Caco-2 (cell line): ENCODE results near the gene SLC25A5. TPM values are rescaled to one million over a fixed set of nuclear protein-coding genes. Genes with fewer than 3 reads are reported as not detected.
"Not testable (repeated sequence)": the region's sequence is repeated elsewhere in the genome, so short reads cannot be mapped to it uniquely, and the experiment has no call there.

Source experiments
- BruUV-seq: library from RNA; stranded (reverse); fragments of 400-500 nt; replicated peaks from 2 replicates; lab custom pipeline; 2021; lab: Mats Ljungman, UMichigan
- CTCF ChIA-PET: fragments of 300-600 bp; sonication (Branson Sonifier 250); formaldehyde crosslinking; loops from one replicate; lab custom pipeline; 2022; ENCODE audit warnings: antibody characterized with exemption; lab: Charles Lee
- POLR2A ChIA-PET: fragments of 300-600 bp; sonication (Branson Sonifier 250); formaldehyde crosslinking; loops from one replicate; lab custom pipeline; 2022; ENCODE audit warnings: antibody characterized with exemption; lab: Charles Lee
- DNase-seq, 2 experiments: peaks; one replicate each; pipeline versions ENCODE4 v3.0.0 to v3.0.0-alpha.2; 2020 to 2022
- H3K27me3 ChIP-seq: replicated peaks from 2 replicates; pipeline ENCODE4 v1.6.0; 2011; ENCODE audit warnings: low read length; ENCODE audit not compliant: control insufficient read depth, insufficient read depth
- H3K36me3 ChIP-seq: 2 replicates; pipeline ENCODE4 v1.5.1; 2011; ENCODE audit warnings: low read length; ENCODE audit not compliant: control insufficient read depth, insufficient read depth
- H3K4me1 ChIP-seq: fragments of 250-450 bp; sonication (Bioruptor Pico); 2 replicates; pipeline ENCODE4 v1.5.1; 2020; ENCODE audit warnings: mild to moderate bottlenecking
- H3K4me3 ChIP-seq: 2 replicates; pipeline ENCODE4 v1.5.1; 2011; ENCODE audit warnings: low read depth, mild to moderate bottlenecking, control low read depth, low read length
- H3K9me3 ChIP-seq: fragments of 250-450 bp; sonication (Bioruptor Pico); 2 replicates; pipeline ENCODE4 v1.5.1; 2020; ENCODE audit warnings: mild to moderate bottlenecking, moderate library complexity
- H3K27ac Mint-ChIP-seq: one replicate; pipeline ENCODE4 v1.8.0; 2022; ENCODE audit warnings: mixed read lengths; ENCODE audit not compliant: unreplicated experiment
- H3K27me3 Mint-ChIP-seq: one replicate; pipeline ENCODE4 v1.8.0; 2022; ENCODE audit warnings: mixed read lengths; ENCODE audit not compliant: insufficient read depth, unreplicated experiment
- H3K36me3 Mint-ChIP-seq: one replicate; pipeline ENCODE4 v1.8.0; 2022; ENCODE audit warnings: mild to moderate bottlenecking, mixed read lengths; ENCODE audit not compliant: insufficient read depth, unreplicated experiment
- H3K4me1 Mint-ChIP-seq: one replicate; pipeline ENCODE4 v1.8.0; 2022; ENCODE audit warnings: low read depth, mixed read lengths; ENCODE audit not compliant: unreplicated experiment
- H3K4me3 Mint-ChIP-seq: one replicate; pipeline ENCODE4 v1.8.0; 2022; ENCODE audit warnings: mild to moderate bottlenecking, moderate library complexity, mixed read lengths; ENCODE audit not compliant: unreplicated experiment
- H3K9me3 Mint-ChIP-seq: one replicate; pipeline ENCODE4 v1.8.0; 2022; ENCODE audit warnings: mixed read lengths; ENCODE audit not compliant: unreplicated experiment
- CTCF ChIP-seq, 2 experiments: fragments of 200-600 bp in 1 of 2; IDR thresholded peaks; 1 replicate in 1 of 2; 2 replicates in 1 of 2; pipeline versions ENCODE4 v1.5.1 to v1.8.0; 2011 to 2022; ENCODE audit warnings: antibody characterized with exemption in 1 of 2, control low read depth in 1 of 2, inconsistent platforms in 1 of 2, low read depth in 1 of 2, low read length in 1 of 2, mild to moderate bottlenecking in 1 of 2, moderate library complexity in 1 of 2; ENCODE audit not compliant: insufficient read depth in 1 of 2, severe bottlenecking in 1 of 2, unreplicated experiment in 1 of 2
- intact Hi-C: fragments of 100-400 bp; cut with micrococcal nuclease; formaldehyde crosslinking; loops from one replicate; pipeline ENCODE4 v1.10.0; 2022; ENCODE audit not compliant: unreplicated experiment
- total RNA-seq: library from RNA; stranded (reverse); gene quantifications from 2 replicates; pipeline ENCODE4 v1.2.3, GENCODE V29; 2022

SLC25A5 gene
- total RNA-seq, 1 experiment from 2014 or later: 416 TPM

GRCh38 chrX:119427024-119427794, 41.0 kb upstream of the SLC25A5 start:
- no peaks in the 10 kb centered on the region for H3K27me3 Mint-ChIP-seq
- BruUV-seq: no TSS peak
- ChIA-PET CTCF (no interaction called here), POLR2A (no interaction called here)
- no peak overlapping the region for H3K4me3 Mint-ChIP-seq
- H3K9me3 Mint-ChIP-seq: no peaks in the 10 kb centered on the region
- TF ChIP-seq CTCF (IDR thresholded peaks at IDR 0.05; ENCODE audit: insufficient read depth in 1 of 2, low read depth in 1 of 2, low read length in 1 of 2, severe bottlenecking in 1 of 2, unreplicated experiment in 1 of 2): no peak
- Histone ChIP-seq H3K36me3 (no peaks in the 10 kb centered on the region), H3K27me3 (no peaks in the 10 kb centered on the region), H3K4me1 (no peaks in the 10 kb centered on the region), H3K9me3 (no peaks in the 10 kb centered on the region), H3K4me3 (no peak overlapping the region)
- DNase-seq: no peak
- intact Hi-C loops: no loop called here
- no peak overlapping the region for H3K27ac Mint-ChIP-seq
- H3K36me3 Mint-ChIP-seq: peaks cover 19% of the 10 kb centered on the region
- H3K4me1 Mint-ChIP-seq: peaks cover 3% of the 10 kb centered on the region

- Mint-ChIP-seq H3K4me3 (no peak overlapping the region), H3K36me3 (peaks cover 16% of the 10 kb centered on the region), H3K9me3 (no peaks in the 10 kb centered on the region), H3K4me1 (no peaks in the 10 kb centered on the region), H3K27me3 (no peaks in the 10 kb centered on the region), H3K27ac (no peak overlapping the region)
- Histone ChIP-seq H3K4me3 (no peak overlapping the region), H3K9me3 (no peaks in the 10 kb centered on the region), H3K36me3 (no peaks in the 10 kb centered on the region), H3K4me1 (no peaks in the 10 kb centered on the region), H3K27me3 (no peaks in the 10 kb centered on the region)
- ChIA-PET CTCF (no interaction called here), POLR2A (no interaction called here)
- DNase-seq: no peak
- intact Hi-C loops: no loop called here
- no TSS peak for BruUV-seq
- TF ChIP-seq CTCF (IDR thresholded peaks at IDR 0.05; ENCODE audit: insufficient read depth in 1 of 2, low read depth in 1 of 2, low read length in 1 of 2, severe bottlenecking in 1 of 2, unreplicated experiment in 1 of 2): no peak
Observed at GRCh38 chrX:119427795-119428185, 40.5 kb upstream of the SLC25A5 start.

DNA sequence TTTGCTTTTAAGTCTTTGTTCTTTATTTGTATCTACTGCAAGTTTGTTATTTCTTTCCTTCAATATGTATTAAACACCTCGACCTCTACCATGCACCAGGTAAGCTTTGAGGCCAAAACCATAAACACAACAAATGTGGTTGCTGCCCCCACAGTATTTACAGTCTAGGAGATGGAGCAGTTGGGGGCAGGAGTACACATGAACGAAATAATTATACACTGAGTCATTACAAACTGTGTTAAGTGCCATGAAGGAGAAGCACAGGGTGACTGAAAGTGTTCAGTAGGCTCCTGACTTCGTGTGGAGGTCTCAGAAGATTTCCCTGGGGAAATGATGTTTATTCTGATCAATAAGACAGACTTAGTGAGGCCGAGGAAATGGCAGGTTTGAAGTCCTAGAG, 38.8 kb upstream of the SLC25A5 start:
- no peaks in the 10 kb centered on the region for H3K4me1 ChIP-seq
- Mint-ChIP-seq H3K4me3 (no peak overlapping the region), H3K4me1 (peaks cover 7% of the 10 kb centered on the region), H3K36me3 (peaks cover 21% of the 10 kb centered on the region), H3K27ac (no peak overlapping the region), H3K27me3 (no peaks in the 10 kb centered on the region), H3K9me3 (no peaks in the 10 kb centered on the region)
- no peak for TF ChIP-seq CTCF (IDR thresholded peaks at IDR 0.05; ENCODE audit: insufficient read depth in 1 of 2, low read depth in 1 of 2, low read length in 1 of 2, severe bottlenecking in 1 of 2, unreplicated experiment in 1 of 2)
- intact Hi-C loops: no loop called here
- H3K4me3 ChIP-seq: no peak overlapping the region
- BruUV-seq: no TSS peak
- H3K27me3 ChIP-seq: no peaks in the 10 kb centered on the region
- H3K9me3 ChIP-seq: no peaks in the 10 kb centered on the region
- no peak for DNase-seq
- ChIA-PET CTCF (no interaction called here), POLR2A (no interaction called here)
- no peaks in the 10 kb centered on the region for H3K36me3 ChIP-seq

GRCh38 chrX:119441295-119441694, 26.9 kb upstream of the SLC25A5 start:
- H3K4me1 Mint-ChIP-seq, H3K27ac Mint-ChIP-seq, H3K27me3 Mint-ChIP-seq, BruUV-seq, CTCF ChIA-PET, DNase-seq, H3K4me1 ChIP-seq, H3K9me3 ChIP-seq, POLR2A ChIA-PET, H3K4me3 Mint-ChIP-seq, H3K36me3 Mint-ChIP-seq, H3K9me3 Mint-ChIP-seq, intact Hi-C loops, H3K27me3 ChIP-seq, H3K4me3 ChIP-seq, H3K36me3 ChIP-seq: not testable (repeated sequence)
